Loucy (cell line): ENCODE results near the gene ZNF480.

Experiments
- H2AFZ ChIP-seq: fragments of 200-600 bp; sonication (generic); 2 replicates; pipeline ENCODE4 v1.6.0; 2016; ENCODE audit warnings: antibody characterized with exemption, mild to moderate bottlenecking, low read length, moderate library complexity
- H3F3A ChIP-seq: fragments of 200-600 bp; 2 replicates; pipeline ENCODE4 v1.6.0; 2016; ENCODE audit warnings: antibody characterized with exemption, low read depth, mild to moderate bottlenecking
- H3K27me3 ChIP-seq: fragments of 200-600 bp; sonication (generic); 2 replicates; pipeline ENCODE4 v1.6.1; 2014; ENCODE audit warnings: low read length, mild to moderate bottlenecking; ENCODE audit not compliant: insufficient read depth, poor library complexity, severe bottlenecking
- H3K36me3 ChIP-seq: fragments of 200-600 bp; sonication (generic); 2 replicates; pipeline ENCODE4 v1.6.1; 2016; ENCODE audit warnings: low read length; ENCODE audit not compliant: insufficient read depth
- H3K4me1 ChIP-seq: fragments of 200-600 bp; sonication (generic); 2 replicates; pipeline ENCODE4 v1.5.1; 2014; ENCODE audit warnings: low read length, mild to moderate bottlenecking; ENCODE audit not compliant: insufficient read depth, poor library complexity, severe bottlenecking
- H3K4me2 ChIP-seq: fragments of 200-600 bp; sonication (generic); 2 replicates; pipeline ENCODE4 v1.6.0; 2014; ENCODE audit warnings: antibody characterized with exemption, low read length, low read depth, mild to moderate bottlenecking; ENCODE audit not compliant: poor library complexity, severe bottlenecking
- H3K4me3 ChIP-seq: fragments of 200-600 bp; sonication (generic); 2 replicates; pipeline ENCODE4 v1.5.1; 2014; ENCODE audit warnings: low read length, mild to moderate bottlenecking, mixed read lengths; ENCODE audit not compliant: poor library complexity, severe bottlenecking
- H3K79me2 ChIP-seq: fragments of 200-600 bp; sonication (generic); 2 replicates; pipeline ENCODE4 v1.6.1; 2014; ENCODE audit warnings: low read length; ENCODE audit not compliant: insufficient read depth
- H3K9ac ChIP-seq: fragments of 200-600 bp; sonication (generic); 2 replicates; pipeline ENCODE4 v1.6.0; 2014; ENCODE audit warnings: mild to moderate bottlenecking, low read depth, low read length, moderate library complexity; ENCODE audit not compliant: poor library complexity, severe bottlenecking
- H3K9me2 ChIP-seq: fragments of 200-600 bp; sonication (generic); replicated peaks from 2 replicates; pipeline ENCODE4 v1.6.1; 2016; ENCODE audit warnings: low read depth, low read length, mixed read lengths
- H3K9me3 ChIP-seq: fragments of 200-600 bp; sonication (generic); 2 replicates; pipeline ENCODE4 v1.6.1; 2014; ENCODE audit warnings: mild to moderate bottlenecking, antibody characterized with exemption, low read length, low read depth; ENCODE audit not compliant: insufficient read depth
- H4K20me1 ChIP-seq: fragments of 200-600 bp; sonication (generic); 2 replicates; pipeline ENCODE4 v1.6.0; 2014; ENCODE audit warnings: antibody characterized with exemption, low read length, mild to moderate bottlenecking; ENCODE audit not compliant: insufficient read depth, poor library complexity, severe bottlenecking
- CTCF ChIP-seq: fragments of 200-600 bp; sonication (generic); conservative IDR thresholded peaks from 2 replicates; pipeline ENCODE4 v1.5.1; 2014; ENCODE audit warnings: mild to moderate bottlenecking, antibody characterized with exemption, low read length
- EZH2phosphoT487 ChIP-seq: fragments of 200-600 bp; IDR thresholded peaks from 2 replicates; pipeline ENCODE4 v1.6.1; 2018; ENCODE audit warnings: antibody characterized with exemption, mild to moderate bottlenecking, moderate library complexity, borderline replicate concordance

Gene ZNF480

GRCh38 chr19:52297601-52298364 lies 814 bp downstream of the ZNF480 start:
- peaks cover 28% of the 10 kb centered on the region; the same call in 1 of the 2 replicates for H3K36me3 ChIP-seq
- no peak for TF ChIP-seq CTCF
- TF ChIP-seq EZH2phosphoT487 = no peak
- peaks cover 37% of the 10 kb centered on the region for H3K79me2 ChIP-seq

GRCh38 chr19:52307275-52307674 lies 10.3 kb downstream of the ZNF480 start:
- H3K79me2 ChIP-seq = no peaks in the 10 kb centered on the region
- H3K9me2 ChIP-seq = no peaks in the 10 kb centered on the region
- TF ChIP-seq CTCF (no peak), EZH2phosphoT487 (no peak)
- H3K36me3 ChIP-seq = peaks cover 52% of the 10 kb centered on the region; the same call in 1 of the 2 replicates
- H3K4me2 ChIP-seq = no peak overlapping the region
- no peak overlapping the region for H3K4me3 ChIP-seq
- H3F3A ChIP-seq = no peaks in the 10 kb centered on the region
- H3K27me3 ChIP-seq = no peaks in the 10 kb centered on the region
- H2AFZ ChIP-seq = no peak overlapping the region
- H3K9me3 ChIP-seq = peaks cover 28% of the 10 kb centered on the region; the same call in 1 of the 2 replicates
- H4K20me1 ChIP-seq = no peaks in the 10 kb centered on the region
- no peaks in the 10 kb centered on the region for H3K4me1 ChIP-seq
- no peak overlapping the region for H3K9ac ChIP-seq

More at GRCh38 chr19:52297601-52298364, 814 bp downstream of the ZNF480 start:
- no peaks in the 10 kb centered on the region for H3K27me3 ChIP-seq
- H3K4me2 ChIP-seq = peak overlapping the region; percentile 81
- H3K9me3 ChIP-seq = no peaks in the 10 kb centered on the region
- H3F3A ChIP-seq = no peaks in the 10 kb centered on the region
- H4K20me1 ChIP-seq = peaks cover 16% of the 10 kb centered on the region
- peak overlapping the region; percentile 96 for H3K9ac ChIP-seq
- peak overlapping the region; percentile 99 for H3K4me3 ChIP-seq
- peak overlapping the region; percentile 100 for H2AFZ ChIP-seq
- no peaks in the 10 kb centered on the region for H3K9me2 ChIP-seq
- peaks cover 15% of the 10 kb centered on the region for H3K4me1 ChIP-seq

DNA sequence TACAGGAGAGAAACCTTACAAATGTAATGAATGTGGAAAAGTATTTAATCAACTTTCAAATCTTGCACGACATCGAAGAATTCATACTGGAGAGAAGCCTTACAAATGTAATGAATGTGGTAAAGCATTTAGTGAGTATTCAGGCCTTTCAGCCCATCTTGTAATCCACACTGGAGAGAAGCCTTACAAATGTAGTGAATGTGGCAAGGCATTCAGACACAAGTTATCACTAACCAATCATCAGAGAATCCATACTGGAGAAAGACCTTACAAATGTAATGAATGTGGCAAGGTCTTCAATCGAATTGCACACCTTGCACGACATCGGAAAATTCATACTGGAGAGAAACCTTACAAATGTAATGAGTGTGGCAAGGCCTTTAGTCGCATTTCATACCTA lies 25.5 kb downstream of the ZNF480 start:
- Histone ChIP-seq H3K79me2 (no peaks in the 10 kb centered on the region), H4K20me1 (no peaks in the 10 kb centered on the region), H3F3A (no peaks in the 10 kb centered on the region), H3K36me3 (peaks cover 71% of the 10 kb centered on the region), H2AFZ (no peak overlapping the region), H3K9me2 (no peaks in the 10 kb centered on the region), H3K27me3 (peaks cover 4% of the 10 kb centered on the region), H3K4me3 (no peak overlapping the region), H3K9ac (no peak overlapping the region), H3K4me2 (no peak overlapping the region), H3K9me3 (peaks cover 59% of the 10 kb centered on the region), H3K4me1 (no peaks in the 10 kb centered on the region)
- TF ChIP-seq EZH2phosphoT487 (no peak), CTCF (no peak)
